Measurements from ENCODE around the gene CASS4. TPM values are rescaled to one million over a fixed set of nuclear protein-coding genes. Genes with fewer than 3 reads are reported as not detected.

Gene CASS4
- total RNA-seq, 1 donor from 2014 or later, result not detected

DNA sequence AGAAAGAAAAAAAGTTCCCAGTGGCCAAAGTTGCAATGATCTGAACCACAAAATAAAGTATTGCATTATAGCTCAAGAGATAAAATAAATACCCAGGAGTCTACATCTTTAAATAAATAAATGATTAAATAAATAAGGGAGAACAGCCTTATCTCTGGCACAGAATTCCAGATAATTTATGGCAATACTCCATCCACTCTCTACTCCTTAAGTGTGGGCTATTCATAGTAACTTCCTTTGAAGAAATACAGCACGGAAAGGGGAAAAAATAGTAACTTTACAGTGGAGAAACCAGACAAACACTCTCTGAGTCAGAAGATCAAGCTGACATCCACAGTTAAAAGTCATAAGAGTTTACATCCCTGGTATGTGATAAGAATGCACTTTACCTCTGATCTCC lies 31.7 kb upstream of the CASS4 start:
- Mint-ChIP-seq H3K4me1 (no peaks in the 10 kb centered on the region), H3K27ac (no peak overlapping the region), H3K36me3 (peaks cover 32% of the 10 kb centered on the region), H3K9me3 (no peaks in the 10 kb centered on the region), H3K27me3 (ENCODE audit: insufficient read depth, low read depth) (no peaks in the 10 kb centered on the region), H3K4me3 (no peak overlapping the region)
- H3F3A ChIP-seq (ENCODE audit: low read depth), result no peaks in the 10 kb centered on the region
- DNase-seq (ENCODE audit: low spot score), result no peak
- no peaks in the 10 kb centered on the region for H3K4me1 ChIP-seq
- no peaks in the 10 kb centered on the region for H3K9me3 ChIP-seq (ENCODE audit: low read depth)
- no peak overlapping the region for H3K27ac ChIP-seq
- no peak overlapping the region for H2AFZ ChIP-seq (replicated peaks)
- H4K20me1 ChIP-seq (ENCODE audit: low read depth), result peaks cover 85% of the 10 kb centered on the region
- H3K79me2 ChIP-seq (ENCODE audit: low read depth), result peaks cover 99% of the 10 kb centered on the region
- no peak overlapping the region for H3K4me3 ChIP-seq
- peaks cover 35% of the 10 kb centered on the region for H3K36me3 ChIP-seq
- TF ChIP-seq EZH2phosphoT487 (IDR thresholded peaks at IDR 0.05) (no peak), EZH2 (IDR thresholded peaks at IDR 0.05) (no peak)
- TF ChIP-seq, protein P1, sequence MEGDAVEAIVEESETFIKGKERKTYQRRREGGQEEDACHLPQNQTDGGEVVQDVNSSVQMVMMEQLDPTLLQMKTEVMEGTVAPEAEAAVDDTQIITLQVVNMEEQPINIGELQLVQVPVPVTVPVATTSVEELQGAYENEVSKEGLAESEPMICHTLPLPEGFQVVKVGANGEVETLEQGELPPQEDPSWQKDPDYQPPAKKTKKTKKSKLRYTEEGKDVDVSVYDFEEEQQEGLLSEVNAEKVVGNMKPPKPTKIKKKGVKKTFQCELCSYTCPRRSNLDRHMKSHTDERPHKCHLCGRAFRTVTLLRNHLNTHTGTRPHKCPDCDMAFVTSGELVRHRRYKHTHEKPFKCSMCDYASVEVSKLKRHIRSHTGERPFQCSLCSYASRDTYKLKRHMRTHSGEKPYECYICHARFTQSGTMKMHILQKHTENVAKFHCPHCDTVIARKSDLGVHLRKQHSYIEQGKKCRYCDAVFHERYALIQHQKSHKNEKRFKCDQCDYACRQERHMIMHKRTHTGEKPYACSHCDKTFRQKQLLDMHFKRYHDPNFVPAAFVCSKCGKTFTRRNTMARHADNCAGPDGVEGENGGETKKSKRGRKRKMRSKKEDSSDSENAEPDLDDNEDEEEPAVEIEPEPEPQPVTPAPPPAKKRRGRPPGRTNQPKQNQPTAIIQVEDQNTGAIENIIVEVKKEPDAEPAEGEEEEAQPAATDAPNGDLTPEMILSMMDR (IDR thresholded peaks at IDR 0.05), result no peak
- no peak overlapping the region for H3K4me2 ChIP-seq
- no peak overlapping the region for H3K9ac ChIP-seq
- H3K27me3 ChIP-seq, result no peaks in the 10 kb centered on the region

DNA sequence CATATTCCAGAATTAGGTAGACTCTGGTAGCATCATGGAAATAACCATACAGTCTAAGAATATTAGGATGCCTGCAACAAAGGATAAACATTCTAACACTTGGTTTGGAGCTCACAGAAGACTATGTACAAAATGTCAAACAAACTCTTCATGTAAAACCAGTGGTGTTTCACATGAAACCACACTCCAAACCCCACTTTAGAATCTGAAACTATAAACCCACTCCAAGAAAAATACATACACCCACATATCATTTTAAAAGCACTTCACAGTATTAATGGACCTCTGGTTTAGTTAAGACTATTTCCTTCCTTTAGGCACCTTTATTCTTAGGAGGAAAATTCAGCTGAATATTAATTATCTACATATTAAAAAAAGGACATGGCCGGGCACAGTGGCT lies 30.6 kb upstream of the CASS4 start:
- no peak for DNase-seq (ENCODE audit: low spot score)
- Mint-ChIP-seq H3K27ac (no peak overlapping the region), H3K4me3 (no peak overlapping the region), H3K27me3 (ENCODE audit: insufficient read depth, low read depth) (no peaks in the 10 kb centered on the region), H3K4me1 (no peaks in the 10 kb centered on the region), H3K36me3 (peaks cover 34% of the 10 kb centered on the region), H3K9me3 (no peaks in the 10 kb centered on the region)
- peaks cover 87% of the 10 kb centered on the region for H4K20me1 ChIP-seq (ENCODE audit: low read depth)
- no peaks in the 10 kb centered on the region for H3K27me3 ChIP-seq
- peaks cover 99% of the 10 kb centered on the region for H3K79me2 ChIP-seq (ENCODE audit: low read depth)
- H3F3A ChIP-seq (ENCODE audit: low read depth), result no peaks in the 10 kb centered on the region
- no peak overlapping the region for H3K4me3 ChIP-seq
- no peak overlapping the region for H3K4me2 ChIP-seq
- TF ChIP-seq, protein P1 (IDR thresholded peaks at IDR 0.05), result no peak
- no peak for TF ChIP-seq EZH2 (IDR thresholded peaks at IDR 0.05)
- no peaks in the 10 kb centered on the region for H3K4me1 ChIP-seq
- H3K36me3 ChIP-seq, result peaks cover 34% of the 10 kb centered on the region
- H3K27ac ChIP-seq, result no peak overlapping the region
- no peak overlapping the region for H3K9ac ChIP-seq
- H2AFZ ChIP-seq (replicated peaks), result no peak overlapping the region
- no peaks in the 10 kb centered on the region for H3K9me3 ChIP-seq (ENCODE audit: low read depth)

GRCh38 chr20:56382696-56383095 lies 29.4 kb upstream of the CASS4 start:
- H2AFZ ChIP-seq (replicated peaks), result no peak overlapping the region
- H3F3A ChIP-seq (ENCODE audit: low read depth), result no peaks in the 10 kb centered on the region
- no peak overlapping the region for H3K4me3 ChIP-seq
- DNase-seq (ENCODE audit: low spot score), result no peak
- H3K4me1 ChIP-seq, result no peaks in the 10 kb centered on the region
- Mint-ChIP-seq H3K4me3 (no peak overlapping the region), H3K27me3 (ENCODE audit: insufficient read depth, low read depth) (no peaks in the 10 kb centered on the region), H3K36me3 (peaks cover 36% of the 10 kb centered on the region), H3K9me3 (no peaks in the 10 kb centered on the region), H3K4me1 (no peaks in the 10 kb centered on the region), H3K27ac (no peak overlapping the region)
- H3K79me2 ChIP-seq (ENCODE audit: low read depth), result peaks cover 99% of the 10 kb centered on the region
- peaks cover 85% of the 10 kb centered on the region for H4K20me1 ChIP-seq (ENCODE audit: low read depth)
- no peaks in the 10 kb centered on the region for H3K27me3 ChIP-seq
- no peak overlapping the region for H3K27ac ChIP-seq
- TF ChIP-seq EZH2phosphoT487 (IDR thresholded peaks at IDR 0.05), result no peak
- TF ChIP-seq, protein P1 (IDR thresholded peaks at IDR 0.05), result no peak
- H3K4me2 ChIP-seq, result no peak overlapping the region
- no peaks in the 10 kb centered on the region for H3K9me3 ChIP-seq (ENCODE audit: low read depth)
- H3K36me3 ChIP-seq, result peaks cover 37% of the 10 kb centered on the region
- no peak overlapping the region for H3K9ac ChIP-seq
